Tibial artery (tissue), 4 donors: ENCODE results near the gene INPP4B.

Source experiments
- DNase-seq, 2 donors: peaks; one replicate each; pipeline ENCODE4 v3.0.0-alpha.2; 2019
- H3K27ac ChIP-seq, 2 donors: fragments of 200-600 bp; sonication (generic) in 1 of 2; 1 replicate in 1 of 2; 2 replicates in 1 of 2; pipeline ENCODE4 v1.5.1; 2018 to 2019; ENCODE audit warnings: mild to moderate bottlenecking in 1 of 2
- H3K27me3 ChIP-seq, 2 donors: fragments of 200-600 bp; sonication (generic) in 1 of 2; one replicate each; pipeline versions ENCODE4 v1.5.1 to v1.6.0; 2016 to 2019
- H3K36me3 ChIP-seq, 3 donors: fragments of 200-600 bp; sonication (generic) in 2 of 3; one replicate each; pipeline ENCODE4 v1.5.1; 2016 to 2019; ENCODE audit warnings: mild to moderate bottlenecking in 2 of 3
- H3K4me1 ChIP-seq, 4 donors: fragments of 200-600 bp; sonication (generic) in 2 of 4; 1 replicate in 3 of 4; 2 replicates in 1 of 4; pipeline ENCODE4 v1.5.1; 2016 to 2019
- H3K4me3 ChIP-seq, 2 donors: fragments of 200-600 bp; sonication (generic) in 1 of 2; 1 replicate in 1 of 2; 2 replicates in 1 of 2; pipeline ENCODE4 v1.5.1; 2018 to 2019; ENCODE audit warnings: mild to moderate bottlenecking in 2 of 2
- H3K9me3 ChIP-seq, 3 donors: fragments of 200-600 bp; sonication (generic) in 1 of 3; one replicate each; pipeline ENCODE4 v1.5.1; 2016 to 2019
- intact Hi-C: fragments of 100-400 bp; cut with DNase I; formaldehyde crosslinking; loops from one replicate; pipeline ENCODE4 v1.15.0; 2023; ENCODE audit warnings: low total_unique reads
- TF ChIP-seq, protein P1 (sequence below), 2 experiments: fragments of 200-600 bp in 1 of 2; fragments of 450-650 bp in 1 of 2; IDR thresholded peaks; one replicate each; pipeline ENCODE4 v1.5.1; 2017 to 2019; ENCODE audit warnings: antibody characterized with exemption in 2 of 2, mild to moderate bottlenecking in 1 of 2, moderate library complexity in 1 of 2

Gene INPP4B

DNA sequence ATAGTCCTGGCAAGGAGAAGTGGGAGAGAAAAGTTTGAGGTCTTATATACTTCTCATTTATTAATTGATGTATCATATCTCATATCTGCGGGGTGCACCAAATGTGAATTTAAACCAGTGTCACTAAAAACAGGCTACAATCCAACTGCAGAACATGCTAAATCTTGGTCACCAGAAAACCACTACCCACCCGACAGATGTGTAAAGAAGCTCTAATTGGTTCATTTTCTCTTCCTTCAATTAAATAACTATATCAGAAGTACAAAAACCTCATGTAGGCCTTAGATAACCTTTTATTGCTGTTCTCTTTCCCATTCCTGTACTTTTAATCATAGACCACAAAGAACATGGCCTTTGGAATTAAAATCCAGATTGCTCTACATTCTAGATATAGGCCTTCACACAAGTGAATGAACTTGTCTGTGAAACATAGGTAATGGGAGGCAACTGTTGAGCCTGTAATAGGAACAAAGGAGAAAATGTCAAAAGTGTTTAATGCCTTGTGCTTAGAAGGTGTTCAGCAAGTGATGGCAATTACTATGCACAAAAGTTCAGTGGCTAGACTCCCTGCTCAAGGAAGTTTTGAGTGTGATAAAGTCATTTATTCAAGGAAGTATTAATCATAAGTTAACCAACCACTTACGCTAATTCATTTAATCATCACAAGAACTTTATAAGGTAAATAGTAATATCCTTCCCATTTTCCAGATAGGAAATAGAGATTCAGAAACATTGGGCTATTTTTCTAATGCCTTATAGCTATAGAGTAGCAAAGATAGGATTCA is 425.6 kb downstream of the INPP4B start:
- Histone ChIP-seq H3K9me3 (no peaks in the 10 kb centered on the region), H3K27ac (no peak overlapping the region)
- intact Hi-C loops: no loop called here

GRCh38 chr4:142419712-142420111 is 426.4 kb downstream of the INPP4B start:
- TF ChIP-seq, protein P1, sequence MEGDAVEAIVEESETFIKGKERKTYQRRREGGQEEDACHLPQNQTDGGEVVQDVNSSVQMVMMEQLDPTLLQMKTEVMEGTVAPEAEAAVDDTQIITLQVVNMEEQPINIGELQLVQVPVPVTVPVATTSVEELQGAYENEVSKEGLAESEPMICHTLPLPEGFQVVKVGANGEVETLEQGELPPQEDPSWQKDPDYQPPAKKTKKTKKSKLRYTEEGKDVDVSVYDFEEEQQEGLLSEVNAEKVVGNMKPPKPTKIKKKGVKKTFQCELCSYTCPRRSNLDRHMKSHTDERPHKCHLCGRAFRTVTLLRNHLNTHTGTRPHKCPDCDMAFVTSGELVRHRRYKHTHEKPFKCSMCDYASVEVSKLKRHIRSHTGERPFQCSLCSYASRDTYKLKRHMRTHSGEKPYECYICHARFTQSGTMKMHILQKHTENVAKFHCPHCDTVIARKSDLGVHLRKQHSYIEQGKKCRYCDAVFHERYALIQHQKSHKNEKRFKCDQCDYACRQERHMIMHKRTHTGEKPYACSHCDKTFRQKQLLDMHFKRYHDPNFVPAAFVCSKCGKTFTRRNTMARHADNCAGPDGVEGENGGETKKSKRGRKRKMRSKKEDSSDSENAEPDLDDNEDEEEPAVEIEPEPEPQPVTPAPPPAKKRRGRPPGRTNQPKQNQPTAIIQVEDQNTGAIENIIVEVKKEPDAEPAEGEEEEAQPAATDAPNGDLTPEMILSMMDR (IDR thresholded peaks at IDR 0.05): no peak
- intact Hi-C loops: no loop called here
- DNase-seq: no peak

More for the DNA sequence above, 425.6 kb downstream of the INPP4B start:
- TF ChIP-seq, protein P1 (IDR thresholded peaks at IDR 0.05): no peak
- no peak overlapping the region for H3K4me3 ChIP-seq
- H3K27me3 ChIP-seq: no peaks in the 10 kb centered on the region
- DNase-seq: no peak
- no peaks in the 10 kb centered on the region for H3K4me1 ChIP-seq
- H3K36me3 ChIP-seq: no peaks in the 10 kb centered on the region

DNA sequence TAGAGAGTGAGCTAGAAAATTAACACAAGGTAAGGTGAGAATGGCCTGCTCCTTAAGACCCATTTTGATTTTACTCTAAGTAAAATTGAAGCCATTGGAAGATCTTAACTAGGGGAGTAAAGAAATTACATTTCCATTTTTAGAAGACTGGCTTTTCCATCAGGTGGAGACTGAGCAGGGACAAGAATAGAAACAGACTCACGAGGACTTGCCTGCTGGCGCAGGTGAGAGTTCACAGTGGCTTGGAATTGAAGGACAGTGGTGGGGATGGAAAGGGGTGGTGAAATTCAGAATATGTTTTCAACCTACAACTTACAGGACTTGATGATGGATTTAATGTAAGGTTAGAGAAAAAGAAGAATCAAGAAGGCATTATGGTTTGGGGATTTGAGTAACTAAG is 427.4 kb downstream of the INPP4B start:
- Histone ChIP-seq H3K4me3 (no peak overlapping the region), H3K9me3 (no peaks in the 10 kb centered on the region), H3K27me3 (no peaks in the 10 kb centered on the region), H3K4me1 (no peaks in the 10 kb centered on the region), H3K36me3 (no peaks in the 10 kb centered on the region), H3K27ac (no peak overlapping the region)
- DNase-seq: no peak
- intact Hi-C loops: no loop called here
- TF ChIP-seq, protein P1 (IDR thresholded peaks at IDR 0.05): no peak

More at GRCh38 chr4:142419712-142420111, 426.4 kb downstream of the INPP4B start:
- Histone ChIP-seq H3K27ac (no peak overlapping the region), H3K36me3 (no peaks in the 10 kb centered on the region), H3K27me3 (no peaks in the 10 kb centered on the region), H3K4me3 (no peak overlapping the region), H3K9me3 (no peaks in the 10 kb centered on the region), H3K4me1 (no peaks in the 10 kb centered on the region)

DNA sequence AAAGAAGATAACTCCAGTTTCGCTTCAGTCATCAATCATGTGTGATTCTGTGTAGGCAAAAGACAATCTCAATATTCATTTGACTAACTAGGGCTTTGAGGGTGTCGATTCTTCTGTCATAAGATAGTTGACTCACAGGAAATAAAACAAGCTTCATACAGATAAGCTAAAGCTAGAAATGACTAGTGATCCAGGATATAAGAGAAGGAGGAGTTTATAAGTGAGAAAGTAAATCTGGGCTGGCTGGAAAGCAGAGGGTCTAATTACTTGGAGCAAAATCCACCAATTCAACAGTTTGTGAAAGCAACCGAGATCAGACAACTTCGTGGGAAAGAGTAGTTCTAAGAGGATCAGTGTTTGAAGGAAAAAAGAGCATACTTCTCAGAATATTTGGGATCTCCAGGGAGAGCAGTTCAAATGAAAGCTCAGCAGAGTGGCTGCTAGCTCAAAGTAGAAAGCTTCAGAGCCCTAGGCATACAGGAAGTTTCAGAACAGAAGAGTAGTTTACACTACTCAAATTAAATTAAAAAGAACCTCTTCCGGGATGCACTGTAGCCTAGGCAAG is 429.3 kb downstream of the INPP4B start:
- no peak for DNase-seq
- intact Hi-C loops: no loop called here
- TF ChIP-seq, protein P1 (IDR thresholded peaks at IDR 0.05): no peak

DNA sequence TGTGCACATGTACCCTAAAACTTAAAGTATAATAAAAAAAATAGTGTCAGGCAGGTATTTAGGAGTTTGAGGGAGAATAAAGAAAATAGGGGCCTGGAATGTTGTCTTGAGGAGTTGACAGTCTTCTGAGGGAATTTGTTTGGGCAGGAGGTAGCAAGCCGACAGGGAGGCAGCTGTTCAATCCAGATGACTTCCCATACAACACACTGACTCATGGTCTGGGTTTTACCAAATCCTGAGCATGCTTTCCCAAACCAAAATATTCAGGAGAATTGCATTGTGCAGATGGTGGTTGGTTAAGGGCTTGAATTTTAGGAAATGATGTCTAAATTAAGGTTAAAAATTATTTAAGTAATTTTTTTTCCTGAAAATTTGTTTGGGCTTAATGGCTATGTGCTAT is 430.0 kb downstream of the INPP4B start:
- H3K36me3 ChIP-seq: no peaks in the 10 kb centered on the region
- no peak overlapping the region for H3K4me3 ChIP-seq
- no peaks in the 10 kb centered on the region for H3K9me3 ChIP-seq
- intact Hi-C loops: no loop called here
- no peaks in the 10 kb centered on the region for H3K4me1 ChIP-seq
- DNase-seq: no peak
- TF ChIP-seq, protein P1 (IDR thresholded peaks at IDR 0.05): no peak
- H3K27ac ChIP-seq: no peak overlapping the region
- H3K27me3 ChIP-seq: no peaks in the 10 kb centered on the region

More for the DNA sequence above, 429.3 kb downstream of the INPP4B start:
- no peaks in the 10 kb centered on the region for H3K9me3 ChIP-seq
- H3K27me3 ChIP-seq: no peaks in the 10 kb centered on the region
- H3K27ac ChIP-seq: no peak overlapping the region
- H3K36me3 ChIP-seq: no peaks in the 10 kb centered on the region
- no peaks in the 10 kb centered on the region for H3K4me1 ChIP-seq
- no peak overlapping the region for H3K4me3 ChIP-seq
